Right cardiac atrium (tissue), 5 donors: Measurements from ENCODE around the gene MTHFD1L. TPM values are rescaled to one million over a fixed set of nuclear protein-coding genes. Genes with fewer than 3 reads are reported as not detected.
"Not testable (repeated sequence)": the region's sequence is repeated elsewhere in the genome, so short reads cannot be mapped to it uniquely, and the experiment has no call there.

Source experiments
- ATAC-seq, 2 donors: fragments of 200-7000 bp; cut with Tn5 transposase; one replicate each; pipeline versions ENCODE4 v1.8.0 to v1.9.1; 2020; ENCODE audit warnings: moderate library complexity in 2 of 2, mild to moderate bottlenecking in 1 of 2
- DNase-seq, 3 donors: peaks; one replicate each; pipeline ENCODE4 v3.0.0-alpha.2; 2020
- H3K27ac ChIP-seq: one replicate; pipeline ENCODE4 v1.5.1; 2013; ENCODE audit warnings: mild to moderate bottlenecking, low read length, control low read depth, moderate library complexity
- H3K27me3 ChIP-seq: one replicate; pipeline ENCODE4 v1.6.1; 2013; ENCODE audit not compliant: control insufficient read depth, insufficient read depth
- H3K4me1 ChIP-seq: one replicate; pipeline ENCODE4 v1.6.1; 2013; ENCODE audit warnings: low read length; ENCODE audit not compliant: control insufficient read depth, insufficient read depth
- H3K4me3 ChIP-seq: one replicate; pipeline ENCODE4 v1.5.1; 2013; ENCODE audit warnings: low read length, control low read depth
- H3K9me3 ChIP-seq: one replicate; pipeline ENCODE4 v1.6.1; 2013; ENCODE audit warnings: low read length; ENCODE audit not compliant: control insufficient read depth
- WGBS: extraction: QIAGEN DNeasy Blood & Tissue Kit; methylation state at CpG from one replicate; pipeline ENCODE4 v1.1.7; 2013; 5-methylcytosine and 5-hydroxymethylcytosine counted together
- intact Hi-C, 4 donors: fragments of 100-400 bp; cut with DNase I; formaldehyde crosslinking; loops; one replicate each; pipeline versions ENCODE4 v1.11.0 to v1.14.0; 2022 to 2023
- polyA plus RNA-seq: library from polyadenylated mRNA; stranded (reverse); fragments of 200-250 nt; gene quantifications from one replicate; pipeline ENCODE4 v1.2.3, GENCODE V29; 2013
- total RNA-seq, 4 donors: library from RNA; stranded (reverse); fragmentation: NEBNext Ultra II Directional; extraction: Animal tissue kit (Norgen Biotek cat#: 25700); gene quantifications; one replicate each; pipeline ENCODE4 v1.2.1, GENCODE V29; 2021
- donor health status: healthy with polysubstance abuse.
- donor health status: DM: no; HTN: yes; CAD: no.
- donor health status: DM: no; HTN: no; CAD: no.
- donor health status: DM: no; HTN: yes; CAD: no; lungs with severe emphysema.
- donor health status: DM: yes; HTN: yes; CAD: no.

MTHFD1L gene
- total and polyA plus RNA-seq, 5 donors = 2.4 to 18.2 (median 5.0) TPM

- WGBS = 94% methylated on average over 3 of the region's 3 CpGs
- ATAC-seq, H3K27me3 ChIP-seq, H3K4me3 ChIP-seq, H3K27ac ChIP-seq, H3K4me1 ChIP-seq, intact Hi-C loops, H3K9me3 ChIP-seq, DNase-seq: not testable (repeated sequence)
These were observed 247.4 kb downstream of the MTHFD1L start for GRCh38 chr6:151112884-151113283.

- Histone ChIP-seq H3K9me3 (no peaks in the 10 kb centered on the region), H3K27me3 (no peaks in the 10 kb centered on the region), H3K4me3 (no peak overlapping the region), H3K4me1 (no peaks in the 10 kb centered on the region), H3K27ac (no peak overlapping the region)
- WGBS = 93% methylated on average over 5 of the region's 5 CpGs
- ATAC-seq = no peak
- DNase-seq = no peak
- intact Hi-C loops = no loop called here
These were observed 248.1 kb downstream of the MTHFD1L start for GRCh38 chr6:151113641-151114040.

GRCh38 chr6:151118461-151119123 is 253.1 kb downstream of the MTHFD1L start:
- Histone ChIP-seq H3K27me3 (no peaks in the 10 kb centered on the region), H3K4me1 (no peaks in the 10 kb centered on the region), H3K4me3 (no peak overlapping the region), H3K9me3 (no peaks in the 10 kb centered on the region), H3K27ac (no peak overlapping the region)
- no peak for ATAC-seq
- 72% methylated on average over 8 of the region's 8 CpGs for WGBS
- intact Hi-C loops = no loop called here
- DNase-seq = no peak

GRCh38 chr6:151119823-151120524 is 254.5 kb downstream of the MTHFD1L start:
- Histone ChIP-seq H3K27me3 (no peaks in the 10 kb centered on the region), H3K4me3 (no peak overlapping the region), H3K9me3 (no peaks in the 10 kb centered on the region), H3K27ac (no peak overlapping the region), H3K4me1 (no peaks in the 10 kb centered on the region)
- no peak for ATAC-seq
- no peak for DNase-seq
- 91% methylated on average over 11 of the region's 11 CpGs for WGBS
- intact Hi-C loops = no loop called here

- DNase-seq (peak; percentile 26 to 82 (median 81)), ATAC-seq (peak in 1 of 2 donors; percentile 59)
- WGBS = 83% methylated on average over 1 of the region's 1 CpG
- Histone ChIP-seq H3K4me1 (no peaks in the 10 kb centered on the region), H3K4me3 (no peak overlapping the region), H3K9me3 (no peaks in the 10 kb centered on the region), H3K27ac (no peak overlapping the region), H3K27me3 (no peaks in the 10 kb centered on the region)
- intact Hi-C loops = no loop called here
These were observed 256.4 kb downstream of the MTHFD1L start for GRCh38 chr6:151121900-151122299.

GRCh38 chr6:151123641-151124040 is 258.1 kb downstream of the MTHFD1L start:
- H3K27ac ChIP-seq, ATAC-seq, DNase-seq, H3K4me1 ChIP-seq, H3K4me3 ChIP-seq, H3K9me3 ChIP-seq, intact Hi-C loops, H3K27me3 ChIP-seq: not testable (repeated sequence)
- 98% methylated on average over 8 of the region's 8 CpGs for WGBS

- H3K4me3 ChIP-seq, ATAC-seq, H3K4me1 ChIP-seq, intact Hi-C loops, H3K27me3 ChIP-seq, DNase-seq, H3K9me3 ChIP-seq, H3K27ac ChIP-seq: not testable (repeated sequence)
- WGBS = 57% methylated on average over 2 of the region's 2 CpGs
These were observed 259.7 kb downstream of the MTHFD1L start for GRCh38 chr6:151125242-151125641.

GRCh38 chr6:151125651-151126416 is 260.3 kb downstream of the MTHFD1L start:
- intact Hi-C loops, H3K27me3 ChIP-seq, H3K4me1 ChIP-seq, H3K9me3 ChIP-seq, DNase-seq, H3K4me3 ChIP-seq, H3K27ac ChIP-seq: not testable (repeated sequence)
- peak in 1 of 2 donors; percentile 46 for ATAC-seq
- 73% methylated on average over 6 of the region's 6 CpGs for WGBS

- H3K4me1 ChIP-seq, DNase-seq, H3K27me3 ChIP-seq, H3K9me3 ChIP-seq, ATAC-seq, H3K27ac ChIP-seq, H3K4me3 ChIP-seq, intact Hi-C loops: not testable (repeated sequence)
- 93% methylated on average over 4 of the region's 4 CpGs for WGBS
These were observed 260.9 kb downstream of the MTHFD1L start for GRCh38 chr6:151126417-151126724.

- H3K27me3 ChIP-seq, H3K4me3 ChIP-seq, ATAC-seq, H3K4me1 ChIP-seq, DNase-seq, H3K27ac ChIP-seq, intact Hi-C loops, H3K9me3 ChIP-seq: not testable (repeated sequence)
- 96% methylated on average over 5 of the region's 5 CpGs for WGBS
These were observed 261.8 kb downstream of the MTHFD1L start for GRCh38 chr6:151127133-151127798.
